Astrocyte of the cerebellum (primary cell): Measurements from ENCODE around the gene PFDN2.

ENCODE experiments used
- DNase-seq: peaks from one replicate; pipeline ENCODE4 v3.0.0-alpha.2; 2011; ENCODE audit warnings: low read depth
- H3K4me3 ChIP-seq: 2 replicates; pipeline ENCODE4 v1.5.1; 2011; ENCODE audit warnings: mild to moderate bottlenecking, low read depth, low read length, moderate library complexity
- CTCF ChIP-seq: IDR thresholded peaks from 2 replicates; pipeline ENCODE4 v1.5.1; 2012; ENCODE audit warnings: low read length, low read depth, moderate library complexity, mild to moderate bottlenecking; ENCODE audit errors: missing control alignments
- in situ Hi-C: cut with HindIII; loops from 2 replicates; pipeline ENCODE4 v1.10.0; 2017; ENCODE audit warnings: low sequenced_read_pairs

Gene PFDN2

GRCh38 chr1:161089938-161090337, 27.9 kb downstream of the PFDN2 start:
- no peak for DNase-seq
- in situ Hi-C loops, result no loop called here
- no peak overlapping the region for H3K4me3 ChIP-seq
- TF ChIP-seq CTCF, result no peak

- DNase-seq, result no peak
- no peak within 1 kb of the TSS for H3K4me3 ChIP-seq
- in situ Hi-C loops, result no loop called here
- no peak for TF ChIP-seq CTCF
Measured at GRCh38 chr1:161089251-161089924, 28.4 kb downstream of the PFDN2 start, which contains the start of gene NECTIN4. Gene NECTIN4 (minus strand): TSS chr1:161089558. CDS start chr1:161089296, 262 bp downstream.

GRCh38 chr1:161088587-161089110, 29.2 kb downstream of the PFDN2 start:
- H3K4me3 ChIP-seq, result no peak overlapping the region
- no peak for DNase-seq
- no peak for TF ChIP-seq CTCF
- in situ Hi-C loops, result no loop called here

- DNase-seq, result no peak
- no peak overlapping the region for H3K4me3 ChIP-seq
- no peak for TF ChIP-seq CTCF
- in situ Hi-C loops, result no loop called here
Measured at GRCh38 chr1:161086457-161086856, 31.4 kb downstream of the PFDN2 start.

- DNase-seq, result no peak
- H3K4me3 ChIP-seq, result no peak overlapping the region
- in situ Hi-C loops, result no loop called here
- no peak for TF ChIP-seq CTCF
Measured at GRCh38 chr1:161085165-161085564, 32.7 kb downstream of the PFDN2 start.

GRCh38 chr1:161084597-161084988, 33.2 kb downstream of the PFDN2 start:
- no peak for DNase-seq
- in situ Hi-C loops, result no loop called here
- TF ChIP-seq CTCF, result no peak
- no peak overlapping the region for H3K4me3 ChIP-seq
